GM21737 (cell line): ENCODE measurements around the gene SEMA4A.

Experiments used
- ATAC-seq: cut with Tn5 transposase; IDR thresholded peaks from one replicate; pipeline ENCODE4 v1.9.1; 2021; ENCODE audit warnings: mild to moderate bottlenecking, moderate library complexity; ENCODE audit not compliant: unreplicated experiment

SEMA4A gene

GRCh38 chr1:156226116-156226538 is 72.7 kb downstream of the SEMA4A start:
- ATAC-seq = peak; percentile 70

GRCh38 chr1:156226782-156227181 is 73.4 kb downstream of the SEMA4A start:
- ATAC-seq = no peak
